HEK293 (cell line): ENCODE data around the gene ANKRD50.

Experiments
- CTCF ChIA-PET: fragments of 350-600 bp; formaldehyde crosslinking; extraction: SDS; loops from one replicate; lab custom pipeline; 2021; ENCODE audit warnings: antibody characterized with exemption; lab: Yijun Ruan, JAX
- POLR2A ChIA-PET: fragments of 300-600 bp; formaldehyde crosslinking; extraction: SDS; loops from one replicate; lab custom pipeline; 2020; ENCODE audit warnings: antibody characterized with exemption, inconsistent platforms; lab: Yijun Ruan, JAX
- H3K27ac ChIP-seq: fragments of 200-500 bp; sonication (Bioruptor generic); 2 replicates; pipeline ENCODE4 v1.5.1; 2014; ENCODE audit warnings: low read depth, low read length, control low read depth, inconsistent platforms; ENCODE audit errors: extremely low read depth
- H3K36me3 ChIP-seq, 2 experiments: fragments of 200-500 bp in 1 of 2; sonication (Bioruptor generic) in 1 of 2; 1 replicate in 1 of 2; 2 replicates in 1 of 2; pipeline ENCODE4 v1.5.1; 2014 to 2017; ENCODE audit warnings: inconsistent platforms in 2 of 2, low read length in 2 of 2; ENCODE audit not compliant: control insufficient read depth in 2 of 2, insufficient read depth in 1 of 2
- H3K4me1 ChIP-seq: fragments of 200-500 bp; sonication (Bioruptor generic); 2 replicates; pipeline ENCODE4 v1.5.1; 2014; ENCODE audit warnings: mild to moderate bottlenecking, low read length, inconsistent platforms; ENCODE audit not compliant: control insufficient read depth, insufficient read depth
- H3K4me3 ChIP-seq: 2 replicates; pipeline ENCODE4 v1.5.1; 2011; ENCODE audit warnings: low read depth, mild to moderate bottlenecking, control low read depth, low read length, moderate library complexity
- H3K9me3 ChIP-seq: fragments of 200-500 bp; sonication (Bioruptor generic); 2 replicates; pipeline ENCODE4 v1.5.1; 2014; ENCODE audit warnings: low read depth, low read length, inconsistent platforms; ENCODE audit not compliant: control insufficient read depth, insufficient read depth
- BCL11B ChIP-seq: fragments of 450-650 bp; formaldehyde crosslinking; IDR thresholded peaks from 2 replicates; pipeline ENCODE4 v1.5.1; 2016; ENCODE audit warnings: low read depth, missing biosample characterization, missing genetic modification characterization
- BCL6B ChIP-seq: fragments of 450-650 bp; formaldehyde crosslinking; IDR thresholded peaks from 2 replicates; pipeline ENCODE4 v1.5.1; 2017; ENCODE audit warnings: missing biosample characterization, missing genetic modification characterization
- EGR2 ChIP-seq: fragments of 450-650 bp; formaldehyde crosslinking; IDR thresholded peaks from 2 replicates; pipeline ENCODE4 v1.5.1; 2016; ENCODE audit warnings: low read depth, missing biosample characterization, missing genetic modification characterization
- GLI4 ChIP-seq: fragments of 450-650 bp; formaldehyde crosslinking; IDR thresholded peaks from 2 replicates; pipeline ENCODE4 v1.5.1; 2016; ENCODE audit warnings: missing biosample characterization, missing genetic modification characterization
- KLF10 ChIP-seq: fragments of 450-650 bp; IDR thresholded peaks from 2 replicates; pipeline ENCODE4 v1.5.1; 2018; ENCODE audit warnings: missing biosample characterization, mild to moderate bottlenecking, missing genetic modification characterization
- RBAK ChIP-seq: fragments of 450-650 bp; formaldehyde crosslinking; IDR thresholded peaks from 2 replicates; pipeline ENCODE4 v1.5.1; 2016; ENCODE audit warnings: missing biosample characterization, missing genetic modification characterization
- SP2 ChIP-seq: fragments of 450-650 bp; formaldehyde crosslinking; IDR thresholded peaks from 2 replicates; pipeline ENCODE4 v1.5.1; 2016; ENCODE audit warnings: missing biosample characterization, missing genetic modification characterization
- ZBTB20 ChIP-seq: fragments of 450-650 bp; formaldehyde crosslinking; IDR thresholded peaks from 2 replicates; pipeline ENCODE4 v1.5.1; 2016; ENCODE audit warnings: missing biosample characterization, missing genetic modification characterization
- ZFP37 ChIP-seq: fragments of 450-650 bp; formaldehyde crosslinking; IDR thresholded peaks from 2 replicates; pipeline ENCODE4 v1.5.1; 2016; ENCODE audit warnings: missing biosample characterization, missing genetic modification characterization
- ZIC2 ChIP-seq: fragments of 450-650 bp; formaldehyde crosslinking; IDR thresholded peaks from 2 replicates; pipeline ENCODE4 v1.5.1; 2016; ENCODE audit warnings: missing biosample characterization, missing genetic modification characterization
- ZNF114 ChIP-seq: fragments of 450-650 bp; formaldehyde crosslinking; IDR thresholded peaks from 2 replicates; pipeline ENCODE4 v1.5.0; 2017; ENCODE audit warnings: missing biosample characterization, missing genetic modification characterization
- ZNF184 ChIP-seq: fragments of 450-650 bp; IDR thresholded peaks from 2 replicates; pipeline ENCODE4 v1.5.1; 2018; ENCODE audit warnings: missing biosample characterization, mild to moderate bottlenecking, missing genetic modification characterization
- ZNF398 ChIP-seq: fragments of 450-650 bp; formaldehyde crosslinking; IDR thresholded peaks from 2 replicates; pipeline ENCODE4 v1.5.1; 2017; ENCODE audit warnings: missing biosample characterization, missing genetic modification characterization
- ZNF426 ChIP-seq: fragments of 450-650 bp; formaldehyde crosslinking; IDR thresholded peaks from 2 replicates; pipeline ENCODE4 v1.5.1; 2017; ENCODE audit warnings: missing biosample characterization, missing genetic modification characterization, mild to moderate bottlenecking, inconsistent platforms, moderate library complexity
- ZNF510 ChIP-seq: fragments of 450-650 bp; formaldehyde crosslinking; IDR thresholded peaks from 2 replicates; pipeline ENCODE4 v1.5.1; 2018; ENCODE audit warnings: mild to moderate bottlenecking, missing genetic modification characterization, missing biosample characterization; ENCODE audit not compliant: insufficient replicate concordance
- ZNF548 ChIP-seq: fragments of 450-650 bp; formaldehyde crosslinking; IDR thresholded peaks from 2 replicates; pipeline ENCODE4 v1.5.1; 2016; ENCODE audit warnings: missing biosample characterization, missing genetic modification characterization
- ZNF701 ChIP-seq: fragments of 450-650 bp; formaldehyde crosslinking; IDR thresholded peaks from 2 replicates; pipeline ENCODE4 v1.5.1; 2016; ENCODE audit warnings: missing biosample characterization, missing genetic modification characterization
- ZNF777 ChIP-seq: fragments of 450-650 bp; formaldehyde crosslinking; IDR thresholded peaks from 2 replicates; pipeline ENCODE4 v1.5.1; 2017; ENCODE audit warnings: missing biosample characterization, missing genetic modification characterization, borderline replicate concordance
- TF ChIP-seq, protein P1 (sequence below): fragments of 450-650 bp; formaldehyde crosslinking; IDR thresholded peaks from 2 replicates; pipeline ENCODE4 v1.5.1; 2016; ENCODE audit warnings: missing biosample characterization, missing genetic modification characterization
- TF ChIP-seq, protein P2 (sequence below): fragments of 450-650 bp; formaldehyde crosslinking; IDR thresholded peaks from 2 replicates; pipeline ENCODE4 v1.5.1; 2016; ENCODE audit warnings: missing biosample characterization, missing genetic modification characterization
- TF ChIP-seq, protein P3 (sequence below): fragments of 450-650 bp; formaldehyde crosslinking; IDR thresholded peaks from 2 replicates; pipeline ENCODE4 v1.5.1; 2016; ENCODE audit warnings: missing biosample characterization, missing genetic modification characterization
- TF ChIP-seq, protein P4 (sequence below): fragments of 450-650 bp; formaldehyde crosslinking; IDR thresholded peaks from 2 replicates; pipeline ENCODE4 v1.5.1; 2016; ENCODE audit warnings: missing biosample characterization, missing genetic modification characterization
- TF ChIP-seq, protein P5 (sequence below): fragments of 450-650 bp; formaldehyde crosslinking; IDR thresholded peaks from 2 replicates; pipeline ENCODE4 v1.5.1; 2017; ENCODE audit warnings: missing biosample characterization, mild to moderate bottlenecking, missing genetic modification characterization, moderate library complexity

The ANKRD50 gene

DNA sequence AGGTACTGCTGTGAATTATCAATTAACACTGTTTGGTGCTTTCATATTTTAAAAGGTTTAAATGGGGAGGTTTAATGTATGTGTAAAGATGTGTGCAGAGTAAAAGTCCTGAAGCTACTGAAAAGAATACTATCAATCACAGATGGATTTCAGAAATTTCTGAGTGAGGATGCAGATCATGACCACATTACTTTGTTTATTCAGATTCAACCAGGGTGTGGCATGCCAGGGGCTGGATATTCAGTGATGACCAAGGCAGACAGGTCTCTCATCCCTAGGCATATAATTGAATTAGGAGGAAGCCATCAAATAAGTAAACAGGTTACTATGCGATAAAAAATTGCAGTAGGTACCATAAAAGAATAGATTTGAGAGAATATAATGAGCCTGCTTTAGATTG is 28.0 kb upstream of the ANKRD50 start (continued):
- TF ChIP-seq, protein P1, sequence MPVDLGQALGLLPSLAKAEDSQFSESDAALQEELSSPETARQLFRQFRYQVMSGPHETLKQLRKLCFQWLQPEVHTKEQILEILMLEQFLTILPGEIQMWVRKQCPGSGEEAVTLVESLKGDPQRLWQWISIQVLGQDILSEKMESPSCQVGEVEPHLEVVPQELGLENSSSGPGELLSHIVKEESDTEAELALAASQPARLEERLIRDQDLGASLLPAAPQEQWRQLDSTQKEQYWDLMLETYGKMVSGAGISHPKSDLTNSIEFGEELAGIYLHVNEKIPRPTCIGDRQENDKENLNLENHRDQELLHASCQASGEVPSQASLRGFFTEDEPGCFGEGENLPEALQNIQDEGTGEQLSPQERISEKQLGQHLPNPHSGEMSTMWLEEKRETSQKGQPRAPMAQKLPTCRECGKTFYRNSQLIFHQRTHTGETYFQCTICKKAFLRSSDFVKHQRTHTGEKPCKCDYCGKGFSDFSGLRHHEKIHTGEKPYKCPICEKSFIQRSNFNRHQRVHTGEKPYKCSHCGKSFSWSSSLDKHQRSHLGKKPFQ (tag by site-specific recombination): no peak
- no peak for TF ChIP-seq BCL6B

- no peaks in the 10 kb centered on the region for H3K4me1 ChIP-seq
- no peaks in the 10 kb centered on the region for H3K9me3 ChIP-seq
- no peak overlapping the region for H3K27ac ChIP-seq
- CTCF ChIA-PET: no interaction called here
- TF ChIP-seq, protein P2, sequence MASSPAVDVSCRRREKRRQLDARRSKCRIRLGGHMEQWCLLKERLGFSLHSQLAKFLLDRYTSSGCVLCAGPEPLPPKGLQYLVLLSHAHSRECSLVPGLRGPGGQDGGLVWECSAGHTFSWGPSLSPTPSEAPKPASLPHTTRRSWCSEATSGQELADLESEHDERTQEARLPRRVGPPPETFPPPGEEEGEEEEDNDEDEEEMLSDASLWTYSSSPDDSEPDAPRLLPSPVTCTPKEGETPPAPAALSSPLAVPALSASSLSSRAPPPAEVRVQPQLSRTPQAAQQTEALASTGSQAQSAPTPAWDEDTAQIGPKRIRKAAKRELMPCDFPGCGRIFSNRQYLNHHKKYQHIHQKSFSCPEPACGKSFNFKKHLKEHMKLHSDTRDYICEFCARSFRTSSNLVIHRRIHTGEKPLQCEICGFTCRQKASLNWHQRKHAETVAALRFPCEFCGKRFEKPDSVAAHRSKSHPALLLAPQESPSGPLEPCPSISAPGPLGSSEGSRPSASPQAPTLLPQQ (tag by site-specific recombination): no peak
- TF ChIP-seq, protein P3, sequence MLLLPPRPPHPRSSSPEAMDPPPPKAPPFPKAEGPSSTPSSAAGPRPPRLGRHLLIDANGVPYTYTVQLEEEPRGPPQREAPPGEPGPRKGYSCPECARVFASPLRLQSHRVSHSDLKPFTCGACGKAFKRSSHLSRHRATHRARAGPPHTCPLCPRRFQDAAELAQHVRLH (tag by site-specific recombination): no peak
- TF ChIP-seq, protein P4, sequence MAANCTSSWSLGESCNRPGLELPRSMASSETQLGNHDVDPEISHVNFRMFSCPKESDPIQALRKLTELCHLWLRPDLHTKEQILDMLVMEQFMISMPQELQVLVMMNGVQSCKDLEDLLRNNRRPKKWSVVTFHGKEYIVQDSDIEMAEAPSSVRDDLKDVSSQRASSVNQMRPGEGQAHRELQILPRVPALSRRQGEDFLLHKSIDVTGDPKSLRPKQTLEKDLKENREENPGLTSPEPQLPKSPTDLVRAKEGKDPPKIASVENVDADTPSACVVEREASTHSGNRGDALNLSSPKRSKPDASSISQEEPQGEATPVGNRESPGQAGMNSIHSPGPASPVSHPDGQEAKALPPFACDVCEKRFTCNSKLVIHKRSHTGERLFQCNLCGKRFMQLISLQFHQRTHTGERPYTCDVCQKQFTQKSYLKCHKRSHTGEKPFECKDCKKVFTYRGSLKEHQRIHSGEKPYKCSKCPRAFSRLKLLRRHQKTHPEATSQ (tag by site-specific recombination): no peak
- TF ChIP-seq ZNF114: no peak
- no peak for TF ChIP-seq ZNF426 (tag by site-specific recombination)
- TF ChIP-seq ZBTB20 (tag by site-specific recombination): no peak
- TF ChIP-seq KLF10 (tag by site-specific recombination): no peak
- no peak overlapping the region for H3K4me3 ChIP-seq
- POLR2A ChIA-PET: no interaction called here
- no peaks in the 10 kb centered on the region for H3K36me3 ChIP-seq
Measured at GRCh38 chr4:124738994-124739393, 26.5 kb upstream of the ANKRD50 start.

- POLR2A ChIA-PET: no interaction called here
- Histone ChIP-seq H3K27ac (no peak overlapping the region), H3K36me3 (no peaks in the 10 kb centered on the region), H3K4me1 (no peaks in the 10 kb centered on the region), H3K9me3 (no peaks in the 10 kb centered on the region), H3K4me3 (no peak overlapping the region)
- TF ChIP-seq EGR2 (tag by site-specific recombination): no peak
- no peak for TF ChIP-seq BCL11B (tag by site-specific recombination)
- no peak for TF ChIP-seq ZFP37 (tag by site-specific recombination)
- TF ChIP-seq, protein P5, sequence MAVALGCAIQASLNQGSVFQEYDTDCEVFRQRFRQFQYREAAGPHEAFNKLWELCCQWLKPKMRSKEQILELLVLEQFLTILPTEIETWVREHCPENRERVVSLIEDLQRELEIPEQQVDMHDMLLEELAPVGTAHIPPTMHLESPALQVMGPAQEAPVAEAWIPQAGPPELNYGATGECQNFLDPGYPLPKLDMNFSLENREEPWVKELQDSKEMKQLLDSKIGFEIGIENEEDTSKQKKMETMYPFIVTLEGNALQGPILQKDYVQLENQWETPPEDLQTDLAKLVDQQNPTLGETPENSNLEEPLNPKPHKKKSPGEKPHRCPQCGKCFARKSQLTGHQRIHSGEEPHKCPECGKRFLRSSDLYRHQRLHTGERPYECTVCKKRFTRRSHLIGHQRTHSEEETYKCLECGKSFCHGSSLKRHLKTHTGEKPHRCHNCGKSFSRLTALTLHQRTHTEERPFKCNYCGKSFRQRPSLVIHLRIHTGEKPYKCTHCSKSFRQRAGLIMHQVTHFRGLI (tag by site-specific recombination): no peak
- TF ChIP-seq ZNF777 (tag by site-specific recombination): no peak
- TF ChIP-seq ZNF701 (tag by site-specific recombination): no peak
- no peak for TF ChIP-seq ZNF184 (tag by site-specific recombination)
- no peak for TF ChIP-seq ZNF510
- TF ChIP-seq SP2 (tag by site-specific recombination): no peak
- no peak for TF ChIP-seq RBAK
- TF ChIP-seq ZNF398: no peak
- no peak for TF ChIP-seq ZNF548
- TF ChIP-seq ZIC2: no peak
- TF ChIP-seq GLI4 (tag by site-specific recombination): no peak
- CTCF ChIA-PET: no interaction called here
Measured at GRCh38 chr4:124737619-124738018, 25.1 kb upstream of the ANKRD50 start.
